CD4-positive, alpha-beta T cell treated with Interleukin-17A for 4 hours (primary cell): Measurements from ENCODE around the gene GFER.

ENCODE experiments used
- DNase-seq: peaks from one replicate; pipeline ENCODE4 v3.0.0-alpha.2; 2020; ENCODE audit warnings: mixed read lengths

The GFER gene

DNA sequence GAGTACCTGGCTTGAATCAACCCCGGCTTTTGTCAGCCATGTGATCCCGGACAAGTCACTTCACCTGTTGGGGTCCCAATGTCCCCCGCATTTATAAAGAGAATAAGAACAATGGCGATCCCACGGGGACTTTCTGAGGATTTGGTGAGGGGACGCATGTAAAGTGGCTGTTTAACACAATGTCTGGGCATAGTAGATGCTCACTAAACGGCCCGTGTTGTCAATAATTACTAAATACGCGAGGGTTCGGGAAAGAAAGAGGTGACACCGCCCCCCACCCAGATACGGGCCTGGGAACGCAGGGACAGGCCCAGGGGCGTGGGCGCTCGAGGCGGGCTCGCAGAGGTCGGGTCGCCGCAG lies 7.6 kb downstream of the GFER start:
- DNase-seq: no peak

DNA sequence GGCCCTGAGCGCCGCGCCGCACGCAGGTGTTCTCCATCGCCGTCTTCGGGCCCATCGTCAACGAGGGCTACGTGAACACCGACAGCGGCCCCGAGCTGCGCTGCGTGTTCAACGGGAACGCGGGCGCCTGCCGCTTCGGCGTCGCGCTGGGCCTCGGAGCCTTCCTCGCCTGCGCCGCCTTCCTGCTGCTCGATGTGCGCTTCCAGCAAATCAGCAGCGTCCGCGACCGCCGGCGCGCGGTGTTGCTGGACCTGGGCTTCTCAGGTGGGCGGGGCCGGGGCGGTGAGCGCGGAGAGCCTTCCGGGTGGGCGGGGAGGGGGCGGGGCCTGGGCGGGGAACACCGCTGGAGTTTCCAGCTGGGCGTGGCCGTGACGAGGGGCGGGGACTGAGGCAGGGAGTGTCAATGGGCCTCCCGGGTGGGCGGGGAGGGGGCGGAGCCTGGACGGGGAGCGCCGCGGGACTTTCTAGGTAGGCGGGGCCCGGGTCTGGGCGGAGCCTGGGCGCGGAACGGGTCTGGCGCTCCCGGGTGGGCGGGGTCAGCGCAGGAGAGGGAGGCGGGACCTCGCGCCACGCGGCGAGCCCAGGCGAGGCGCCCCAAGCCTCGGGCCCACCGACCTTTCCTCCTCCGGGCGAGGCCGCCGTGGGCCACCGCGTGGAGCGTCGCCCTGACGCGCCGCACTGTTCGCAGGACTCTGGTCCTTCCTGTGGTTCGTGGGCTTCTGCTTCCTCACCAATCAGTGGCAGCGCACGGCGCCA lies 8.1 kb downstream of the GFER start:
- peak; percentile 100 for DNase-seq

DNA sequence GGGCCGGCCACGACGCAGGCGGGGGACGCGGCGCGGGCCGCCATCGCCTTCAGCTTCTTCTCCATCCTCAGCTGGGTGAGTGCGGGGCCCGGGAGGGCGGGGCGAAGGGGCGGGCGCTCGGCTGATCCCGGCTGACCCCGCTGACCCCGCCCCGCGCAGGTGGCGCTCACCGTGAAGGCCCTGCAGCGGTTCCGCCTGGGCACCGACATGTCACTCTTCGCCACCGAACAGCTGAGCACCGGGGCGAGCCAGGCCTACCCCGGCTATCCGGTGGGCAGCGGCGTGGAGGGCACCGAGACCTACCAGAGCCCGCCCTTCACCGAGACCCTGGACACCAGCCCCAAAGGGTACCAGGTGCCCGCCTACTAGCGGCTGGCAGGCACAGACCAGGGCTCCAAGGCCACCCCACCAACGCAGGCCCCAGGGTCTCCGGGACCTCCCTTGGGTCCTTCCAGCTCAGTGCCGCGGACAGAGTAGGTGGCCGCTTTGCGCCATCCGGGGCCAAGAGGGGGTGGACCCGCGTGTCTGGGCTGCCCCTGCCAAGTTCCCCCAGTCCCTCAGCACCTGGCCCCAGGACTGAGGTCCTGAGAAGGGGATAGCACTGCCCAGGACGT lies 8.8 kb downstream of the GFER start:
- DNase-seq: no peak

DNA sequence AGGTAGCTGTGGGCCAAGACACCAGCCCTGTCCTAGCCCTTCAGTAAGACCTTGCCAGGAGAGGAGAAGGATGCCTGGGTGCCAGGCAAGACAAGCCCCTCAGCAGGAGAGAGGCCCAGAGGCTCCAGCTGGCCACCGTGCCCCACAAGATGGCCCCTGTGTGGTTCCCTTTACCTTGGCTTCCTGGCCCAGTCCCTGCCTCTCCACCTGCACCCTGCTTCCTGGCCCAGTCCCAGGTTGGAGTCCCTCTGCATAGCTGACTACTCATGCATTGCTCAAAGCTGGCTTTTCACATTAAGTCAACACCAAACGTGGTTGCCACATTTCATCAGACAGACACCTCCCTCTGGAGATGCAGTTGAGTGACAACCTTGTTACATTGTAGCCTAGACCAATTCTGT lies 9.7 kb downstream of the GFER start:
- no peak for DNase-seq

DNA sequence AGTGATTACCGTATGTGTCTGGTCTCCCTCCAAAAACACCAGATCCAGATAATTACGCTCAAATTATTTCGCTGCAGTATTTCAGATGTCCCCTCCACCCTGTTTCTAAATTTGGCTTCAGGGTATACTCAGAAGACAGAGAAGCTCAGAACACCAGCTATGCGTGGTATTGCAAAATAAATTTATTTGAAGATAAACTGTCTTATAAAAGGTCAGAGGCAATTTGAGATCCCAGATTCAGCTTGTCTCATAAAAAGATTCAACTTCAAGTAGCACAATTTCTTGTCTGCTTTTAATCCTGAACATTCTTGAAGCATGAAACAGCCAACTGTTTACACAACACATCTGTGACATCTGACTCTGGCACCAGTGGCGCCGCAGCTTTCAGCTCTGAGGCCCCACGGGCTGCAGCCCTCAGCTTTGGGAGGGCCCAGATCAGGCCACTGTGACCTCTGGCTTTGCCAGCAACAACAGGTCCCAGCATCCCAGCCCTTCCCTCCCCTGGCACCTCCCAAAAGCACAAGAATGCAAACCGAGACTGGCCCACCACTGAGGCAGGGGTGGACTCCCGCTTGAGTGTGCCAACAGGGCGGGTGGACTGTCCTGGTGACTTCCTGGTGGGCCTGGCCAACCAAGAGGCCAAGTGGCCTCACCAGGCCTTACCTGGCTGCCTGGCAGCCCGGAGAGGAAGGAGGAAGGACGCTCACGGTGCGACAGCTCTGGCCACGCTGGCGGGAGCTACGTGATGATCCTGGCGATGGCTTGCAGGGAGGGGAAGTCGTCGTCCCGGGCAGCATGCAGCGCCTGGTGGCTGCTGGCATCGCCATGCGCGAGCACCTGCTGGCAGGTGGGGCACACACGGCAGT lies 13.7 kb downstream of the GFER start:
- no peak for DNase-seq

DNA sequence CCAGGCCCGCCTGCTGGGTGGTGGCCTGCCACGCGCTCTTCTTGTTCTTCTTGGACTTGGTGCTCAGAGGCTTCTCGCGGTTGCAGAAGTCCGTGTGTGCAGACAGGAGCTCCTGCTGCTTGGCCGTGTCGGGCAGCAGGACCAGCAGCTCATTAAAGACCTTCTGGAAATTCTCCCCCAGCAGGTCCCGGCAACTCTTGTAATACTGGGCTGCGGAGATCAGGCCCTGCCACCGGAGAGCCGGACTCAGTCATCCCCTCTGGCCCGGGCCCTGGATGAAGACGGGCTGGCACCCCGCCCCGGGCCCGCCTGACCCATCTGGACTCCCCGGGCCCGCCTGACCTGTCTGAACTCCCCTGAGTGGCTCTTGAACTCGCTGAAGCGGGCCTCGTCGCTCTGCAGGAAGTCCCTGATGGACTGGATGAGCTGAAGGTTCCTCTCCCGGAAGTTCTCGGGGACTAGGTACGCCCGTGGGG lies 14.4 kb downstream of the GFER start:
- no peak for DNase-seq

DNA sequence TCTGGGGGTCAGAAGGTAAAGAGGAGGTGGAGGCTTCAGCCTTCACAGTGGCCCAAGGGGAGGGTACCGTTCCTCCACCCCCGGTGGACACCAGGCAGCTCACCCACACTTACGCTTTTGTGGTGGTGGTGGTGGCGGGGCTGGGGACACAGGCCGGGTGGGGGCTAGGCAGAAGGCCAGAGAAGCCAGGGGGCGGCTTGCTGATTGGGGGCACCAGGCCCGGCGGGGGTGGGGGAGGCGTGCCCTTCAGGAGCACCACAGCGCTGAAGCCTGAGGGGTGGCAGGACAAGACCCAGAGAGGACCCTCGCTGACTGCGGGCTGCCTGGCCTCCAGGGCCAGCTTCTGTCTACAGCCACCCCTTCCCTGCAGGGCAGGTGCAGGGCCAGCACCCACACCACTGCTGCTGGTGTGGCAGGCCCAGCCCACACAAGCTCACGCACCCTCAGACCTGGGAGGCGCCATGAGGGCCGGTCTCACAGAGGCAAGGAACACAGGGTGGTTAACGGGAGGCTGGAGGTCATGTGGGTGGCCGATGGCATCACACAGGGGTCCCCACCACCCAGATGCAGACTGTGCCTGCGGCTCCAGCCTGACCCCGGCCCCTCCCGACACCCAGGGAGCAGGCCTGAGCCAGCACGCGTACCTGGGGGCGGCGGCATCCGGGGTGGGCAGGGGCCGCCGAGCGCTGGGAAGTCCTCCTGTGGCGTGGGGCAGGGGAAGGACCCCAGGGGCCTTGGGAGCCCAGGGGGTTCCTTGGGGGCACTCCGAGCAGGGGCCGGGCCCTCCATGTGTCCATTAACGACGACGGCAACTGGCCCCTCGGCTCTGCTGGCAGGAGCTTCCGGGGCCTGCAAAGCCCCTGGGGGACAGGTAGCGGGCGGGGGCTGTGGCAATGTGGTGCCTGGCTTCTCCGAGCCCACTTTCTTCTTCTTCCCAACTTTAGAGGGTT lies 15.1 kb downstream of the GFER start:
- no peak for DNase-seq

DNA sequence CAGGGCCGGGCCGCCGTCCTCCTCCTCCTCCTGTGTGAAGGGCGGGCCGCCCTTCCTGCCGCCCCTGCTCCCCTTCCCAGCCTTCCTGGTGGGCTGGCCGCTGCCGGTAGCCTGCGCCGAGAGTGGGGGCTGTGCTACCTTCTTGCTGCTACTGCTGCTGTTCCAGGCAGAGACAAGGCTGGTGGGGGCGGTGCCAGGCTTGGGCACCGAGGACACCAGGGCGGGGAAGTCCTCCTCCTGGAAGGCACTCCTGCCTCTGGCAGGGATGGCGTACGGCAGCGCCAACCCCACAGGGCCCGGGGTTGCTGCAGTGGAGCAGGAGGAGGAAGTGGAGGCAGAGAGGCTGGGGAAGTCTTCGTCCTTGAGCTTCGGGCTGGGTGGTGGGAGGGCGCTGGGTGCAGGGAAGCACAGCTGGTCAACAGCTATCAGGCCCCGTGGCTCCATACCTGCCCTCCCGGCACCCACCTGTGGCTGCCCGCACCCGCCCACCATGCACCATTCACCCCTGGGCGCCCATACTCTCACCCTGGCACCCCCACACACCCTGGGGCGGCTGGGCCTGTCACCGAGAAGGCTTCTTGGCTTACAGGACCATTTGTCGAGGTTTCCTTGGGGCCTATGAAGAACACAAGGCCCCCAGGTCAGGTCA lies 16.0 kb downstream of the GFER start:
- no peak for DNase-seq

DNA sequence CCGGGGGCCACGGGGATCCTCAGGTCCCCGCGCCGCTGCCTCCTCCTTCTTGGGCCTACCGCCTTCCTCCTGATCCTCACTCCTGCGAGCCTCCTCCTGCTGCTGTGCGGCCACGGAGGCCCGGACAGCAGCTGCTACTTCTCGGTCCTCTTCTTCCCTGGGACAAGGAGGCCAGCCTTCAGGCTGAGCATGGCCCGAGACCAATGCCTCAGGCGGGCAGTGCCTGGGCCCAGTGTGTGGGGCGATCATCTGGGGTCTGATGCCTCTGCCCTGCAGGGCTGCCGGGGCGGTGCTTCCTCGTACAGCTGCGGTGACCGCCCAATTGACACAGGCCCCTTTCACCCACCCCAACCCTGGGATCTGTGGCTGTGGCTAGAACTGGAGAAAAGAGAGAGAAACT lies 17.0 kb downstream of the GFER start:
- no peak for DNase-seq

DNA sequence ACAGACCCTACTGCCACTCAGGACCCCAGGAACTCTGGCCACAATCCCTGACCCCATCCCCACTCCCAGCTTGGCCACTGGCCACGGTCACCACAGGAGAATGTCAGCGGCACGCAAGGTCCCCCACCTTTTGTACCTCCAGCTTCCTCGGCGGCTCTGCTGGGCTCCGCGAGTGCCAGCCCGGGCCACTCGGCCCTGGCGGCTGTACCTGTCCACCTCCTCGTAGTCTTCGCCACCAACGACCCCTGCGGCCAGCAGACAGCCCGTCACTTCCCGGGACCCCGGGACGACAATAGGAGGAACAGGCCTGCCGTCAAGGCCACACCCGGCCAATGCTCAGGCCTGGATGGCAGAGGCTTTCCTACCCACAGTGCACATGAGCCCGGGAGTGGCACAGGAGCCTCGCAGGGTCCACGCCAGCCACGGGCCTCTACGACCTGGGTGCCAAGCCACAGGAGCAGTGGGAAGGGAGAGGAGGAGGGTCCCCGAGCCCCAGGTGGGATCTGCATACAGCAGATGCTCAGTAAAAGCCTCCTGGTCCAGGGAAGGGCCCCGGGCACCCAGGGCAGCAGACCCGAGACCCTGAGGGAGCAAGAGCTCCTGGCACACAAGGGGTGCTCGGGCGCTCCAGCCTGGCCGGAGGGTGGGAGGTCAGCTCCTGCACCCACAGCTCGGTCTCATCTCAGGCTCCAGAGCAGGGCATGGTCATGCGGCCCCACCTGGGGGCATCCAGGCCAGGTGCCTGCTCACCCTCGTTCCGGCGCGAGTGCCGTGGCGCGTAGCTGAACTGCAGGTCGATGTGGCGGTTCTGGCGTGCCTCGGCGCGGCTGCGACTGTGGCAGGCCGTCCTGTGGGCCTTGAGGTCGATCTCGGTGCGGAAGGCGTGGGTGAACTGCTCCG lies 17.7 kb downstream of the GFER start:
- DNase-seq: no peak

DNA sequence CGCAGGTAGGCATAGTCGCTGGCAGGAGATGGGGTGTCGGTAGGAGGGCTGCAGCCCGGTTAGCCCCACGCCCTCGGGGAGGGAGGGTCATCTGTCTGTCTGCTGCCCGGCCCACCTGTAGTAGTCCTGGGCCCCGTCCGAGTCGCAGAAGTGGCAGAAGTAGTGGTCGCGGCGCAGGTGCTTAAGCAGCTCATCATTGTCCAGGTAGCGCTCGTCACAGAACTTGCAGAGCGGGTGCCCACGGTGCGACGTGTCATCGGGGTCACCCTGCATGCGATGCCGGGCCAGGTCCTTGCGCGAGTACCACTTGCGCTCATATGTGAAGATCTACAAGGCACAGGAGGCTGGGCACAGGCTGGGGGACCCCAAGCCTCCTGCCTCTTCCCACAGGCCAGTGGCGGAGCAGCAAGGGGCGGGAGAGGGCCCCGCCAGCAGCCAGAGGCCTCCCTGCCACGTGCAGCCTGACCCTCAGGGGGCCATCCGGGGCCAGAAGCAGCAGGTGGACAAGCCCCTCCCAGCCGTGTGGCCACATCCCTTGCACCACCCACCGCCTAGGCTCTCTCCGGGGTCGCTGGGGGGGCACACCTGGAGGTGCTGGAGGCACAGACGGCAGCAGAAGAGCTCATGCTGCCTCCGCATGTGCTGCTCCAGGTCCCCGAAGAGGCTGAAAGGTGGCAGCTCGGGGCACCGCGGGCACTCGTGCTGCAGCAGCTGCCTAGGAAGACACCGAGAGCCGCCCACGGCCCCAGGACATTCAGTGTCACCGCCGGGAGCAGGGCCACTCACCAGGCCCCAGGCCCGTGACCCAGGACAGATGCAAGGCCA lies 18.6 kb downstream of the GFER start:
- no peak for DNase-seq

DNA sequence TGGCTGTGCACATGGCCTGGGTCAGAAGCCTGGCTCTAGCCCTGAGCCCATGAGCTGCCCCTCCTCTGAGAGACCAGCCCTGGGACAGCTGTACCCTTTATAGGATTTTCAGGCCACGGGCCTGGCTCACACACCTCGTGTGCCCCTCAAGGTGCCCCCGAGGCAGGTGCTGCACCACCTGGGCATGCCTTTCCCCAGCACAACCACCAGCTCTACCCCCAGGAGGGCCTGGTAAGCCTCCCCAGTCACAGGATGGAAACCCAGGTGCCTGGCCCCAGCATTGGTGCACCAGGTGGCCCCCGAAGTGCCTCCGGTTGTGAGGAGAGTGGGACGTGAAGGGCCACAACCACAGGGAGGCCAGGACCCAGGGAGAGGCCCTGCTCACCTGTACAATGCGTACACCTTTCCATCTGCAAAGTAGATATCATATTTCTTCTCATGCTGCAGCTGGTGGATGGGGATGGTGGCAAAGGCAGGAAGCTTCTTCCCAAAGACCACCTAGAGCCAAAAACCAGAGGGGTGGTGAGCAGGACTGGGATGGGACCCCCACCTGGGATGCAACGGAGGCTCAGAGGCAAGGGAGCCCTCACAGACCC lies 19.3 kb downstream of the GFER start:
- no peak for DNase-seq

DNA sequence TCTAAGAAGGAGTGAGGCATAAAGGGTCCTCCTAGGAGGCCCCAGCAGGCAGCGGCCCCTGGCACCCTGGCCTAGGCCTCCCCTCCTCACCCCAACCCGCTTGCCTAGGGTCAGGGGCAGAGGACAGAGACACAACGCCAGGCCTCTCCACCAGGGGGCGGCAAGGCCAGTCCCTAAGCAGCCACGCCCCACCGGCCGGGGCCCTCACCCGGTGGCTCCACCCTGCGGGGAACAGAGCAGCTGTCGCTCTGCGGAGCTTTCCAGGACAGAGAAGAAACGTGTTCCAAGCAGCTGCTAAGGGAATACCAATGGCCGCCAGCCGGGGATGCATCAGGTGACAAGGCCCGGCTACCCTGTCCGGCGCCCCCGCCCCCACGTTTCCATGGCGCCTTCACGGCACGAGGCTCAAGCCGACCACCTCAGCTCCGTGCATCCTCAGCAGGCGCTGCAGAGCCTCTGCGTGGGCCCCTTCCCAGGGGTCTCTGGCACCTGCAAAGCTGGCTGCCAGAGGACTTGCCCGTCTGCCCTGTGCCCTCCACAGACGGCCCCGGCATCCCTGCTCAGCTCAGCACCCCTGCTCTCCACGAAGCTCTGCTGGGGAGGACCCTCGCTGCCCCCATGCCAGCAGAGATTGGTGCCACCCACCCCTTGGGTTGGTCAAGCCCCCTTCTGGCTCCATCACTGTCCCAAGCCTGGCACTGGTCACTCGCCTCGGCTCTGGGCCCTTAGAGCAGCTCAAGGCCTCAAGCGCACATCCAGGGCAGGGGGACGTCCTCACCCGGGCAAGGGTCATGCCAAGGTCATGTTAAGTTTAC lies 20.0 kb downstream of the GFER start:
- DNase-seq: peak; percentile 89

DNA sequence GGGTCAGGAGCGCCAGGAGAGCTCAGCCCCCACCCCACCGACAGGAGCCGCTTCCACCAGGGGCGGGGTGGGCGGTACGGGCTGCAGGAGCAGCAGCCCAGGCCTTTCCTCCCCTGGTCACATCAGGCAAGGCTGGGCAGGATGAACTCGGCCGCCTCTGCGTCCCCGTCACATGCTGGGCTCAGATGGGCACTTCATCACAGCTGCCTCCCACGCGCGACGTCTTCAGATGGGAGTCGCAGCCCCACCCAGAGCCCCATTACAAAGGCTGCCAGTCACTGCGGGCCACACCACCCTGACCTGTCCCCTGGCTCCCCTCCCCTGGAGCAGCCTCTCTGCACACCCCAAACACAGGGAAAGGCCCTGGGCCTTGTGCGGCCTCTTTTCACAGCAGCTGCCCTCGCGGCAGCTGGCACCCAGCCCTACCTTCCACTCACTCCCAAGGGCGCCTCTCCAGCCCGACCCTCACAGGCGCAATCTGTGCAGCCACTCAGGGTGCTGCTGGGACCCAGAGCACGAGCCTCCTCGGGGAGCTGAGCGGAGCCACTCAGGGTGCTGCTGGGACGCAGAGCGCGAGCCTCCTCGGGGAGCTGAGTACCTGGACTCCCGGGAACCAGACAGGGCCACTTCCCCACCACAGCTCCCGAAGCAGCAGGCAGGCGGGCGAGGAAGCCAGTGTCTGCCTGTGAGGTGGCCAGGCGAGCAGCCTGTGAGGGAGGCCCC lies 21.0 kb downstream of the GFER start:
- no peak for DNase-seq

DNA sequence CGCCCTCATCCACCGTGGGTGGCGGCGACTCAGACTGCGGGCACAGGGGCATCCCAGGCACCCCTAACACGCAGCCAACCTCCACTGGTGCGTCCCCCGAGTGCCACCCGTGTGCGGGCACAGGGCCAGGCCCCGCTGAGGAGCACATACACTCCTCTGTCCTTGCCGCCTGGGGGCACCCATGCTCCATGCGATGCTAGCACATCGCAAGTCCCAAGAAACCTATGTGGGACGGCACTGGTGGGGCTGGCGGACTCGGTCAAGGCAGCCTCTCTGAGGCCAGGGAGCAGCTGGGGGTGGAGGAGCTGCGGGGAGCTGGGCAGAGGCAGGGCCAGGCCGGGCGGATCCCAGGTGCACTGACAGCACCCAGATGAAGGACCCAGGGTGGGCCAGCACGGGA lies 21.7 kb downstream of the GFER start:
- no peak for DNase-seq

DNA sequence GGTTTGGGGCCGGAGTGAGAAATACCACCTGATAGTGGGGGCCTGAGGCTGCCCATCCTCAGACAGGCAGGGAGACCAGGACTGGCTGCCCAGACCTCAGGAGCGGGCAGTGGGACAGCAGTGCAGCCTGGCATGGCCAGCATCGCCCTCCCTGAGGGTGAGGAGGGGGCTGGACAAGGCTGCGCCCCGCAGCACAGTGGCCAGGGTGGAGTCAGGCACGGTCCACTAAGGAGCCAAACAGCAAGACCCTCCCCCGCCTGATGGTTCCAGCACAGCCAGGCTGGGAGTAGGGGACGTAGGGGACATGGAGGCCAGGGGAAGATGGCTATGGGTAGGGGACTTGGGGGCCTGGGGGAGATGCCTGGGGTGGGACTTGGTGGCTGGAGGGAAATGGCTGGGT lies 22.3 kb downstream of the GFER start:
- DNase-seq: no peak

DNA sequence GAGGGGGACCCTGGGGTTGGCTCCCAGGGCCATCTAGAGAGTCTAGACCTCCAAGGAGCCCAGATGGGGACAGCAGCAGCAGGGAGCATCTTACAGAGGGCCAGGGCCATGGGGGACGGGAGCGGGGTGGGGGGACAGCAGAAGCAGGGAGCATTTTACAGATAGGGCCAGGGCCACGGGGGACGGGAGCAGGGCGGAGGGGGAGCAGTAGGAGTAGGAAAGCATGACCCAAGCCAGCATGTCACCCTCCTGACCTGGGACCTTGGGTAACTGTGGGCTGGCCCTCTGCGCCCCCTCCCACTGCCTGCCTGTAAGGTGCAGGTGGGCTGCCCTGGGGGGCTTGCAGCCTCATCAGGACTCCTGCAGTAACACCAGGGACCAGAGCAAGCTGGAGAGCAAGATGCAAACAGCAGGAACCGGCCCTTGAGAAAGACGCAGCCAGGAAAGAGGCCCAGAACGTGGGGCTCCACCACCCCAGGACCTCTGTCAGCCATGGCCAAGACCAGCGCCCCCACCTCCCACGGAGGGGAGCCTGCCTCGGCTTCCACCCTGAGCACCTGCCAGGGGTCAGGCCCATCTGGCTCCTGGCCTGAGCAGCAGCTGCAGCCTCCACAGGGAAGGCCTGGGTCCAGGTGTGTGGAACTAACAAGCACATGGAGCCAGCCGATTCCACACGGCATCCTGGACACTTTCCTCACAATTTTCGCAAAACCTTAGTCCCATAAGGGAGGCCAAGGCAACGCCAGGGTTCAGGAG lies 23.3 kb downstream of the GFER start:
- no peak for DNase-seq
